Suprapubic skin (tissue), 4 donors: ENCODE results near the gene GRB10. TPM values are rescaled to one million over a fixed set of nuclear protein-coding genes. Genes with fewer than 3 reads are reported as not detected.
"Not testable (repeated sequence)": the region's sequence is repeated elsewhere in the genome, so short reads cannot be mapped to it uniquely, and the experiment has no call there.

Source experiments
- DNase-seq, 2 donors: peaks; one replicate each; pipeline ENCODE4 v3.0.0-alpha.2; 2019; ENCODE audit warnings: low spot score in 2 of 2
- H3K27ac ChIP-seq: fragments of 200-600 bp; sonication (generic); one replicate; pipeline ENCODE4 v1.5.1; 2019
- H3K27me3 ChIP-seq: fragments of 200-600 bp; sonication (generic); one replicate; pipeline ENCODE4 v1.5.1; 2019
- H3K36me3 ChIP-seq: fragments of 200-600 bp; sonication (generic); one replicate; pipeline ENCODE4 v1.5.1; 2019
- H3K4me1 ChIP-seq: fragments of 200-600 bp; sonication (generic); one replicate; pipeline ENCODE4 v1.5.1; 2019
- H3K4me3 ChIP-seq: fragments of 200-600 bp; sonication (generic); one replicate; pipeline ENCODE4 v1.5.1; 2019; ENCODE audit warnings: mild to moderate bottlenecking
- H3K9me3 ChIP-seq: fragments of 200-600 bp; sonication (generic); one replicate; pipeline ENCODE4 v1.5.1; 2019
- CTCF ChIP-seq, 2 donors: fragments of 200-600 bp in 1 of 2; fragments of 450-650 bp in 1 of 2; sonication (generic) in 1 of 2; IDR thresholded peaks; one replicate each; pipeline ENCODE4 v1.5.1; 2016 to 2019; ENCODE audit warnings: antibody characterized with exemption in 2 of 2, mild to moderate bottlenecking in 1 of 2, moderate library complexity in 1 of 2
- EP300 ChIP-seq: sonication (generic); formaldehyde crosslinking; IDR thresholded peaks from one replicate; pipeline ENCODE4 v1.6.1; 2017; ENCODE audit warnings: antibody characterized with exemption
- POLR2A ChIP-seq, 2 donors: fragments of 450-650 bp; IDR thresholded peaks; one replicate each; pipeline ENCODE4 v1.6.1; 2017; ENCODE audit warnings: antibody characterized with exemption in 2 of 2, mild to moderate bottlenecking in 2 of 2, moderate library complexity in 2 of 2
- POLR2AphosphoS5 ChIP-seq, 3 donors: sonication (generic); formaldehyde crosslinking; IDR thresholded peaks; one replicate each; pipeline ENCODE4 v1.6.1; 2017; ENCODE audit warnings: antibody characterized with exemption in 3 of 3
- WGBS: methylation state at CpG from one replicate; pipeline ENCODE4 v1.1.5; 2018; 5-methylcytosine and 5-hydroxymethylcytosine counted together
- total RNA-seq, 4 donors: library from RNA; depleted of rRNA; stranded (reverse); fragments of >200 nt; gene quantifications; one replicate each; pipeline ENCODE4 v1.1.0, GENCODE V29; 2016

Gene GRB10
- total RNA-seq, 4 donors from 2014 or later: 7.8 to 56.2 (median 11.5) TPM

GRCh38 chr7:50738932-50739331, 43.8 kb downstream of the GRB10 start:
- H3K27ac ChIP-seq: no peak overlapping the region
- no peaks in the 10 kb centered on the region for H3K9me3 ChIP-seq
- H3K36me3 ChIP-seq: no peaks in the 10 kb centered on the region
- 54% methylated on average over 3 of the region's 3 CpGs for WGBS
- TF ChIP-seq POLR2AphosphoS5 (IDR thresholded peaks at IDR 0.05): no peak
- TF ChIP-seq CTCF (IDR thresholded peaks at IDR 0.05): no peak
- no peak for TF ChIP-seq POLR2A (IDR thresholded peaks at IDR 0.05)
- TF ChIP-seq EP300: no peak
- peaks cover 20% of the 10 kb centered on the region for H3K4me1 ChIP-seq
- DNase-seq: no peak
- no peak overlapping the region for H3K4me3 ChIP-seq
- no peaks in the 10 kb centered on the region for H3K27me3 ChIP-seq

- 94% methylated on average over 8 of the region's 8 CpGs for WGBS
- DNase-seq, H3K27ac ChIP-seq, H3K36me3 ChIP-seq, H3K9me3 ChIP-seq, H3K4me3 ChIP-seq, H3K27me3 ChIP-seq: not testable (repeated sequence)
- peaks cover 12% of the 10 kb centered on the region for H3K4me1 ChIP-seq
Measured at GRCh38 chr7:50735836-50736235, 46.9 kb downstream of the GRB10 start.

- Histone ChIP-seq H3K4me1 (peaks cover 16% of the 10 kb centered on the region), H3K4me3 (no peak overlapping the region), H3K36me3 (no peaks in the 10 kb centered on the region), H3K27me3 (no peaks in the 10 kb centered on the region), H3K27ac (no peak overlapping the region), H3K9me3 (no peaks in the 10 kb centered on the region)
- no peak for DNase-seq
- TF ChIP-seq EP300: no peak
- no peak for TF ChIP-seq CTCF (IDR thresholded peaks at IDR 0.05)
- no peak for TF ChIP-seq POLR2AphosphoS5 (IDR thresholded peaks at IDR 0.05)
- no peak for TF ChIP-seq POLR2A (IDR thresholded peaks at IDR 0.05)
Measured at GRCh38 chr7:50735333-50735732, 47.4 kb downstream of the GRB10 start.

GRCh38 chr7:50734246-50734645, 48.5 kb downstream of the GRB10 start:
- no peaks in the 10 kb centered on the region for H3K36me3 ChIP-seq
- H3K9me3 ChIP-seq: no peaks in the 10 kb centered on the region
- peaks cover 11% of the 10 kb centered on the region for H3K4me1 ChIP-seq
- H3K27me3 ChIP-seq: no peaks in the 10 kb centered on the region
- H3K27ac ChIP-seq: no peak overlapping the region
- H3K4me3 ChIP-seq: no peak overlapping the region
- no peak for TF ChIP-seq POLR2A (IDR thresholded peaks at IDR 0.05)
- no peak for TF ChIP-seq POLR2AphosphoS5 (IDR thresholded peaks at IDR 0.05)
- no peak for TF ChIP-seq CTCF (IDR thresholded peaks at IDR 0.05)
- TF ChIP-seq EP300: no peak
- no peak for DNase-seq
- 94% methylated on average over 8 of the region's 8 CpGs for WGBS

GRCh38 chr7:50733552-50733951, 49.1 kb downstream of the GRB10 start:
- Histone ChIP-seq H3K36me3 (no peaks in the 10 kb centered on the region), H3K4me1 (peaks cover 11% of the 10 kb centered on the region), H3K27me3 (no peaks in the 10 kb centered on the region), H3K4me3 (no peak overlapping the region), H3K27ac (no peak overlapping the region), H3K9me3 (no peaks in the 10 kb centered on the region)
- 85% methylated on average over 2 of the region's 5 CpGs for WGBS
- DNase-seq: no peak
- TF ChIP-seq CTCF (IDR thresholded peaks at IDR 0.05): no peak
- no peak for TF ChIP-seq POLR2A (IDR thresholded peaks at IDR 0.05)
- TF ChIP-seq POLR2AphosphoS5 (IDR thresholded peaks at IDR 0.05): no peak
